Measurements from ENCODE around the gene OR8D1.

DNA sequence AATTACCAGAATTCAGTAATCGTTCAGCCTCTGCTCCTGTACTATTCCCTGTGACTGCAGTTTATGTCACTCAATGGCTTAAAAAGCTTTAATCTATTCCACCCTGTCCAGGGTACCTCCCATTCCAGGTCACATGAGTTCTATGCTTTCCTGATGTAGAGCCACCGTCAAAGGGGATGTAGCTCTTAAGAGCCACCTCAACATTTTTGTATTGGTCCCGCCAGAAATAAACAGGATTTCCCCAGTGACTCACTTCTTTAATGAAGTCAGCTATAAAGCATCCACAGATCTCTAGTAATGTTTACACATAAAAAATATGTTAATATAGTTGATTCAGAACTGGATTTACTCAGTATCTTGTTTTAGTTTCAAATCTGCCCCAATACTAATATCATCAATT lies 1.3 kb upstream of the OR8D1 start:
- TF ChIP-seq, protein P1, sequence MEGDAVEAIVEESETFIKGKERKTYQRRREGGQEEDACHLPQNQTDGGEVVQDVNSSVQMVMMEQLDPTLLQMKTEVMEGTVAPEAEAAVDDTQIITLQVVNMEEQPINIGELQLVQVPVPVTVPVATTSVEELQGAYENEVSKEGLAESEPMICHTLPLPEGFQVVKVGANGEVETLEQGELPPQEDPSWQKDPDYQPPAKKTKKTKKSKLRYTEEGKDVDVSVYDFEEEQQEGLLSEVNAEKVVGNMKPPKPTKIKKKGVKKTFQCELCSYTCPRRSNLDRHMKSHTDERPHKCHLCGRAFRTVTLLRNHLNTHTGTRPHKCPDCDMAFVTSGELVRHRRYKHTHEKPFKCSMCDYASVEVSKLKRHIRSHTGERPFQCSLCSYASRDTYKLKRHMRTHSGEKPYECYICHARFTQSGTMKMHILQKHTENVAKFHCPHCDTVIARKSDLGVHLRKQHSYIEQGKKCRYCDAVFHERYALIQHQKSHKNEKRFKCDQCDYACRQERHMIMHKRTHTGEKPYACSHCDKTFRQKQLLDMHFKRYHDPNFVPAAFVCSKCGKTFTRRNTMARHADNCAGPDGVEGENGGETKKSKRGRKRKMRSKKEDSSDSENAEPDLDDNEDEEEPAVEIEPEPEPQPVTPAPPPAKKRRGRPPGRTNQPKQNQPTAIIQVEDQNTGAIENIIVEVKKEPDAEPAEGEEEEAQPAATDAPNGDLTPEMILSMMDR (IDR thresholded peaks at IDR 0.05): no peak
- no peak for TF ChIP-seq POLR2A (IDR thresholded peaks at IDR 0.05)
